ENCODE results near the gene RNU6-9.

RNU6-9 gene

GRCh38 chr19:939922-940321 is 46.6 kb downstream of the RNU6-9 start:
- no peak overlapping the region for H3K9ac ChIP-seq
- no peaks in the 10 kb centered on the region for H3K27me3 ChIP-seq (ENCODE audit: control insufficient read depth, insufficient read depth, low read length)
- H3K27ac ChIP-seq, result peak overlapping the region; percentile 91
- peaks cover 18% of the 10 kb centered on the region for H3K4me1 ChIP-seq
- H2AFZ ChIP-seq, result no peak overlapping the region
- no peaks in the 10 kb centered on the region for H3K36me3 ChIP-seq (ENCODE audit: control insufficient read depth, insufficient read depth, low read length)
- TF ChIP-seq, protein P1, sequence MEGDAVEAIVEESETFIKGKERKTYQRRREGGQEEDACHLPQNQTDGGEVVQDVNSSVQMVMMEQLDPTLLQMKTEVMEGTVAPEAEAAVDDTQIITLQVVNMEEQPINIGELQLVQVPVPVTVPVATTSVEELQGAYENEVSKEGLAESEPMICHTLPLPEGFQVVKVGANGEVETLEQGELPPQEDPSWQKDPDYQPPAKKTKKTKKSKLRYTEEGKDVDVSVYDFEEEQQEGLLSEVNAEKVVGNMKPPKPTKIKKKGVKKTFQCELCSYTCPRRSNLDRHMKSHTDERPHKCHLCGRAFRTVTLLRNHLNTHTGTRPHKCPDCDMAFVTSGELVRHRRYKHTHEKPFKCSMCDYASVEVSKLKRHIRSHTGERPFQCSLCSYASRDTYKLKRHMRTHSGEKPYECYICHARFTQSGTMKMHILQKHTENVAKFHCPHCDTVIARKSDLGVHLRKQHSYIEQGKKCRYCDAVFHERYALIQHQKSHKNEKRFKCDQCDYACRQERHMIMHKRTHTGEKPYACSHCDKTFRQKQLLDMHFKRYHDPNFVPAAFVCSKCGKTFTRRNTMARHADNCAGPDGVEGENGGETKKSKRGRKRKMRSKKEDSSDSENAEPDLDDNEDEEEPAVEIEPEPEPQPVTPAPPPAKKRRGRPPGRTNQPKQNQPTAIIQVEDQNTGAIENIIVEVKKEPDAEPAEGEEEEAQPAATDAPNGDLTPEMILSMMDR (IDR thresholded peaks at IDR 0.05), result no peak
- no peak overlapping the region for H3K4me3 ChIP-seq (ENCODE audit: low read depth, low read length)
- H3K4me2 ChIP-seq (ENCODE audit: low read length), result no peak overlapping the region
- H3K79me2 ChIP-seq, result peaks cover 54% of the 10 kb centered on the region
- H3K9me3 ChIP-seq (ENCODE audit: control insufficient read depth, low read length), result no peaks in the 10 kb centered on the region

DNA sequence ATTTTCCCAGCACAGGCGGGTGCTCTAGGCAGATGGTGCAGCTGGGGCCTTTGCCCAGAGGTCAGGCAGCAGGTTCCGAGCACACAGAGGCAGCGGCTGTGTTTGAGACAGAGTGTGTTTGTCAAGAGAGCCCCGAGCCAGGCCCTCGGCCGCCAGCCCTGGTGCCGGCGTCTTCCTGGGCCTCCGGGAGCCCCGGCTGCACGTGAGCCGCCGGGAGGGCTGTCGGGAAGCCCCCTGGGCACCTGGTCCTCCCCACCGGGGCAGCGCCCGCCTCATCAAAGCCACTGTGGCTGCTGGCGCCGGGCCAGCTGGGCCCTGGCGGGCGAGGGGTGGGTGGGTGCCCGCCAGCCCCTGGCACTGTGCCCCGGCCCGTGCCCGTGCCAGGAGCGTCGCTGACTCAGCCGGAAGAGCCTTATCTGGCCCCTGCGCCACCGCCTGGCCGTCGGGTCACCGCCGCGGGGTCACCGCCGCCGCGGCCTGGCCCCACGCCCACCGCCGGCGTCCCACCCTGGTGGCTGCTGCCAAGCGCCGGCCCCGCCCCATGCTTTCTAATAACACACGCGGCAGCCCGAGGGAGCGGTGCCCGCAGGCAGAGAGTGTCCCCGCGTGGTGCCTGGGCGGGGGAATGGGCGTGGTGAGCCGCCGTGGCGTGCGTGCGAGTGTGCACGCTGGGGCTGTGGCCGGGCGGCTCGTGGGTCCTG is 47.5 kb downstream of the RNU6-9 start:
- no peaks in the 10 kb centered on the region for H3K36me3 ChIP-seq (ENCODE audit: control insufficient read depth, insufficient read depth, low read length)
- H3K79me2 ChIP-seq, result peaks cover 61% of the 10 kb centered on the region
- peak overlapping the region; percentile 9 for H3K9ac ChIP-seq
- H3K4me2 ChIP-seq (ENCODE audit: low read length), result peak overlapping the region; percentile 43
- H3K9me3 ChIP-seq (ENCODE audit: control insufficient read depth, low read length), result no peaks in the 10 kb centered on the region
- TF ChIP-seq, protein P1 (IDR thresholded peaks at IDR 0.05), result no peak
- H3K27me3 ChIP-seq (ENCODE audit: control insufficient read depth, insufficient read depth, low read length), result no peaks in the 10 kb centered on the region
- peaks cover 11% of the 10 kb centered on the region for H3K4me1 ChIP-seq
- peak overlapping the region; percentile 91 for H3K27ac ChIP-seq
- H2AFZ ChIP-seq, result peak overlapping the region; percentile 71
- no peak overlapping the region for H3K4me3 ChIP-seq (ENCODE audit: low read depth, low read length)

- Histone ChIP-seq H3K9me3 (ENCODE audit: control insufficient read depth, low read length) (no peaks in the 10 kb centered on the region), H2AFZ (no peak overlapping the region), H3K4me3 (ENCODE audit: low read depth, low read length) (no peak overlapping the region), H3K4me2 (ENCODE audit: low read length) (peak overlapping the region; percentile 43), H3K79me2 (peaks cover 60% of the 10 kb centered on the region), H3K4me1 (peaks cover 11% of the 10 kb centered on the region), H3K9ac (no peak overlapping the region), H3K27ac (peak overlapping the region; percentile 91), H3K36me3 (ENCODE audit: control insufficient read depth, insufficient read depth, low read length) (no peaks in the 10 kb centered on the region), H3K27me3 (ENCODE audit: control insufficient read depth, insufficient read depth, low read length) (no peaks in the 10 kb centered on the region)
- TF ChIP-seq, protein P1 (IDR thresholded peaks at IDR 0.05), result no peak
Observed at GRCh38 chr19:941292-942132, 48.2 kb downstream of the RNU6-9 start.

DNA sequence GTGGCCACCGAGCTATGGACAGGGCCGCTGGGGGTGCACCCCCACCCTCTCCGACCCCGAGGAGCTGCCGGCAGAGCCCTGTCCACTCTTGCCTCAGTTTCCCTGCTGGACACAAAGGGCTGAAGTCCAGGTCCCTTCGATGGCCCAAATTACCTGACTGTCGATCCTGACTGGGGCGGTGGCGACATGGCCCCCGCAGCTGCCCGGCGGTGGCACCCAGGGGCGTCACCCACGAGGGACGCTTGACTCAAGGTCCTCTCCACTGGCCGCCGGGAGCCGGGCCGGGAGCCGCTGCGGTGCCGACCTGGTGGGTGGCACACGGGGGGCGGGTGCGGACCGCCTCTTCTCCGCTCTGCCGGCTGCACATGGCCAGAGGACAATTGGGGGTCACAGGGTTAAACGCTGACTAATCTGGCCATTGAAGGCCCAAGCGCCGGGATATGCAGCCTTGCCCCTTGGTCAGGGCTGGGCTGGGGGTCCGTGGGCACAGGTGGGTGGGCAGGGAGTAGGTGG is 48.9 kb downstream of the RNU6-9 start:
- Histone ChIP-seq H3K9ac (no peak overlapping the region), H3K79me2 (peaks cover 61% of the 10 kb centered on the region), H3K27ac (no peak overlapping the region), H3K36me3 (ENCODE audit: control insufficient read depth, insufficient read depth, low read length) (no peaks in the 10 kb centered on the region), H3K4me3 (ENCODE audit: low read depth, low read length) (no peak overlapping the region), H3K4me2 (ENCODE audit: low read length) (no peak overlapping the region), H3K27me3 (ENCODE audit: control insufficient read depth, insufficient read depth, low read length) (no peaks in the 10 kb centered on the region), H3K9me3 (ENCODE audit: control insufficient read depth, low read length) (no peaks in the 10 kb centered on the region), H2AFZ (no peak overlapping the region), H3K4me1 (peaks cover 11% of the 10 kb centered on the region)
- TF ChIP-seq, protein P1 (IDR thresholded peaks at IDR 0.05), result no peak
